ENCODE results near the gene LRG1. TPM values are rescaled to one million over a fixed set of nuclear protein-coding genes. Genes with fewer than 3 reads are reported as not detected.

Gene LRG1
- total and polyA plus RNA-seq, 2 of the 13 experiments (the other 11 are each of a cell fraction or from before 2014, with no cell fraction given): 12.0 to 39.3 TPM

GRCh38 chr19:4583961-4584669, 44.3 kb upstream of the LRG1 start (continued):
- TF ChIP-seq TRIM22 (IDR thresholded peaks at IDR 0.05): no peak
- no peak for TF ChIP-seq ZNF547 (CRISPR knock-in tag; IDR thresholded peaks at IDR 0.05)
- TF ChIP-seq ZNF646 (CRISPR knock-in tag; IDR thresholded peaks at IDR 0.05): no peak
- peak; percentile 90 for TF ChIP-seq SPEN (CRISPR knock-in tag; IDR thresholded peaks at IDR 0.05; ENCODE audit: low read depth)
- TF ChIP-seq HNRNPK (IDR thresholded peaks at IDR 0.05; ENCODE audit: low read depth, low read length, poor library complexity, severe bottlenecking): peak; percentile 54
- no peak for TF ChIP-seq HCFC1 (IDR thresholded peaks at IDR 0.05; ENCODE audit: low read depth, low read length)
- peak; percentile 38 for TF ChIP-seq BRD4 (CRISPR knock-in tag; IDR thresholded peaks at IDR 0.05)
- TF ChIP-seq PRMT3 (CRISPR knock-in tag; IDR thresholded peaks at IDR 0.05; ENCODE audit: borderline replicate concordance, low read depth): no peak
- peak; percentile 44; the same call in 1 of the 2 replicates for TF ChIP-seq TFE3 (CRISPR knock-in tag; IDR thresholded peaks at IDR 0.05)
- TF ChIP-seq ZNF484 (CRISPR knock-in tag; IDR thresholded peaks at IDR 0.05; ENCODE audit: borderline replicate concordance, low read depth): no peak
- peak; percentile 46; the same call in 1 of the 2 replicates for TF ChIP-seq ZNF839 (CRISPR knock-in tag; IDR thresholded peaks at IDR 0.05; ENCODE audit: borderline replicate concordance)
